Testis (tissue), 3 donors: Measurements from ENCODE around the gene PTGR2. TPM values are rescaled to one million over a fixed set of nuclear protein-coding genes. Genes with fewer than 3 reads are reported as not detected.

Source experiments
- DNase-seq: peaks from one replicate; pipeline ENCODE4 v3.0.0-alpha.2; 2019
- H3K27ac ChIP-seq, 2 donors: fragments of 200-600 bp; sonication (generic); one replicate each; pipeline ENCODE4 v1.5.1; 2019
- H3K27me3 ChIP-seq: fragments of 200-600 bp; sonication (generic); one replicate; pipeline ENCODE4 v1.5.1; 2019
- H3K36me3 ChIP-seq: fragments of 200-600 bp; sonication (generic); one replicate; pipeline ENCODE4 v1.5.1; 2017; ENCODE audit warnings: low read depth; ENCODE audit errors: missing control alignments
- H3K4me1 ChIP-seq: fragments of 200-600 bp; sonication (generic); one replicate; pipeline ENCODE4 v1.5.1; 2019
- H3K4me3 ChIP-seq, 2 donors: fragments of 200-600 bp; sonication (generic); one replicate each; pipeline ENCODE4 v1.5.1; 2017 to 2019
- H3K9me3 ChIP-seq: fragments of 200-600 bp; sonication (generic); one replicate; pipeline ENCODE4 v1.5.1; 2017
- POLR2A ChIP-seq: fragments of 450-650 bp; IDR thresholded peaks from one replicate; pipeline ENCODE4 v1.6.1; 2017; ENCODE audit warnings: antibody characterized with exemption, mild to moderate bottlenecking, moderate library complexity
- WGBS, 2 donors: methylation state at CpG; one replicate each; pipeline ENCODE4 v1.1.5; 2018; 5-methylcytosine and 5-hydroxymethylcytosine counted together
- intact Hi-C: fragments of 100-400 bp; cut with DNase I; formaldehyde crosslinking; loops from one replicate; pipeline ENCODE4 v1.15.1; 2023; ENCODE audit warnings: low total_unique reads
- polyA plus RNA-seq: library from polyadenylated mRNA; stranded (reverse); fragments of 350-450 nt; fragmentation: Illumina TruSeq; extraction: RNeasy Lipid Tissue Mini Kit (QIAGEN cat#74804); gene quantifications from one replicate; pipeline ENCODE4 v1.2.3, GENCODE V29; 2014; ENCODE audit warnings: low read depth, low replicate concordance; ENCODE audit not compliant: insufficient read depth
- total RNA-seq, 2 donors: library from RNA; depleted of rRNA; stranded (reverse); fragments of >200 nt; gene quantifications; one replicate each; pipeline ENCODE4 v1.2.3, GENCODE V29; 2016
- TF ChIP-seq, protein P1 (sequence below), 3 experiments: fragments of 450-650 bp in 2 of 3; fragments of 200-600 bp in 1 of 3; sonication (generic) in 1 of 3; IDR thresholded peaks; one replicate each; pipeline ENCODE4 v1.5.1; 2016 to 2019; ENCODE audit warnings: antibody characterized with exemption in 3 of 3, mild to moderate bottlenecking in 2 of 3, moderate library complexity in 1 of 3

PTGR2 gene
- total and polyA plus RNA-seq, 3 donors from 2014 or later = 11.8 to 19.4 (median 19.1) TPM

DNA sequence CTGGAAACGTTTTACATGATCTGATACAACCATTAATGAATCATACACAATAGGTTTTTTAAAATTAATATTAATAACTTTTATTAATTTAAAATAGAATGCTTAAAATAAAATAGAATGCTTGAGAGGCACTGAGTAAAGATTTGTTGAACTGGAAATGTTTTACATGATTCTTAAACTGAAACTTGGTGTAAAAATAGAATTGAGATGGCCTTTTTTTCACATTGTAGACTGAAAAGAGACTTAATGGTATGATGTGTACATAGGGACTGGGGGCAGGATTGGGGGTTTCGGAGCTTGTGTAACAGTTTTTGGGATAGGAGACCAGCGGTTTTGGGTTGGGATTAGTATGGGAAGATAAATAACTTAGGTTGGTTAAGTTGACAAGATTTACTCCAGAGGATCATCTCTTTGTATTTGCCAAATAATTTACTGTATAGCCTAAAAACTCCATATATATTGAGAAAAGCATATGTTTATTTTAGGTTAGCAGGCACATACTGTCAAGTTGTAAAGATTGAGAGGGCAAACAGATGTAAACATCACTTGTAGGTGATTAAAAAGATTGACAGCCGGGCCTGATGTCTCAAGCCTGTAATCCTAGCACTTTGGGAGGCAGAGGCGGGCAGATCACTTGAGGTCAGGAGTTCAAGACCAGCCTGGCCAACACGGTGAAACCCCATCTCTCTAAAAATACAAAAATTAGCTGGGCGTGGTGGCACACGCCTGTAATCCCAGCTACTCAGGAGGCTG is 33.0 kb downstream of the PTGR2 start:
- peak overlapping the region; percentile 92 to 93 for H3K27ac ChIP-seq
- no peaks in the 10 kb centered on the region for H3K9me3 ChIP-seq
- no peak overlapping the region for H3K4me3 ChIP-seq
- WGBS, 2 donors = 60 to 82% methylated on average over 8 of the region's 8 CpGs
- peaks cover 19% of the 10 kb centered on the region for H3K4me1 ChIP-seq
- intact Hi-C loops = no loop called here
- H3K27me3 ChIP-seq = no peaks in the 10 kb centered on the region
- DNase-seq = no peak
- no peak for TF ChIP-seq POLR2A
- TF ChIP-seq, protein P1, sequence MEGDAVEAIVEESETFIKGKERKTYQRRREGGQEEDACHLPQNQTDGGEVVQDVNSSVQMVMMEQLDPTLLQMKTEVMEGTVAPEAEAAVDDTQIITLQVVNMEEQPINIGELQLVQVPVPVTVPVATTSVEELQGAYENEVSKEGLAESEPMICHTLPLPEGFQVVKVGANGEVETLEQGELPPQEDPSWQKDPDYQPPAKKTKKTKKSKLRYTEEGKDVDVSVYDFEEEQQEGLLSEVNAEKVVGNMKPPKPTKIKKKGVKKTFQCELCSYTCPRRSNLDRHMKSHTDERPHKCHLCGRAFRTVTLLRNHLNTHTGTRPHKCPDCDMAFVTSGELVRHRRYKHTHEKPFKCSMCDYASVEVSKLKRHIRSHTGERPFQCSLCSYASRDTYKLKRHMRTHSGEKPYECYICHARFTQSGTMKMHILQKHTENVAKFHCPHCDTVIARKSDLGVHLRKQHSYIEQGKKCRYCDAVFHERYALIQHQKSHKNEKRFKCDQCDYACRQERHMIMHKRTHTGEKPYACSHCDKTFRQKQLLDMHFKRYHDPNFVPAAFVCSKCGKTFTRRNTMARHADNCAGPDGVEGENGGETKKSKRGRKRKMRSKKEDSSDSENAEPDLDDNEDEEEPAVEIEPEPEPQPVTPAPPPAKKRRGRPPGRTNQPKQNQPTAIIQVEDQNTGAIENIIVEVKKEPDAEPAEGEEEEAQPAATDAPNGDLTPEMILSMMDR (IDR thresholded peaks at IDR 0.05) = no peak
- no peaks in the 10 kb centered on the region for H3K36me3 ChIP-seq

DNA sequence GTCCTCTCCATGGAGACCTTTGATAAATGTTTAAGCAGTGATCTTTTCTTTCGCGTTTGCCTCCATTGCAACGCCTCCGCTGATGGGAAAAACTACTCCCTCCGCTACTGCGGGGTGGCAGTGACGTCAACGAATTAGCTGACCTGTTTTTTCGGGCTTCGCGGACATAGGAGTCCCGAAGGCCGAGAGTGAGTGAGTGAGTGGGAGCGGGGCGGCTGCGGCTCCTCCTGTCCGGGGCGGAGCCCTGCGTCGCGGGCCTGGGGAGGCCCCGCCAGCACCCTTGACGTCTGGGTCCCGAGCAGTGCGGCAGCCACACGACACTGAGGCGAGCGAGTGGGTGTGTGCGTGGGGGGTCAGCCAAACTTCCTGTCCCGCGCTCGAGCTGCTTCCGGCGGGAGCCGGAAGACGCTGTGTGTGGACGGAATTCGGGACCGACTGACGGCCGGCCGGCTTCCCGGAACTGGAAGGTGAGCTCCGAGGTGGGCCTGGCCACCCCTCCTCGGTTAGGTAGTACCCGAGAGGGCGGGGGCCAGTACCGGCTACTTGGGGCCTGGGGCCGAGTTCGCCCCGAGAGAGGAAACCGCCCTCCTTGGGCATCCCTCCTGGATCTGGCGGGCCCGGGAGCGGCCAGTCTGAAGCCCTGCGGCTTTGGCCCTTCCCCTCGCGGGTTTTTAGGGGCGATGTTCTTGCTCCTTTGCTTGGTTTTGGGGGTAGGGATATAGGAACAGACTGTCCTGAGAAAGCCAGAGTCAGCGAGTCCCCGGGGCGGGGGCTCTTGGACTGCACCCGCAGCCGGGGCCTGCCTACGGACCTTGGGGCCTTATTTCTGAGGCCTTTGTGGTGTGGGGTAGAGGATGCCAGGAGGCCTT is 35.1 kb downstream of the PTGR2 start, which contains the start of gene ZNF410:
Gene ZNF410 (plus strand): TSS at position 411 of the 869 bp plus-strand sequence. CDS start 5,317 bp downstream, outside the sequence.
- TF ChIP-seq, protein P1 (IDR thresholded peaks at IDR 0.05) = no peak
- peak; percentile 66 for TF ChIP-seq POLR2A

DNA sequence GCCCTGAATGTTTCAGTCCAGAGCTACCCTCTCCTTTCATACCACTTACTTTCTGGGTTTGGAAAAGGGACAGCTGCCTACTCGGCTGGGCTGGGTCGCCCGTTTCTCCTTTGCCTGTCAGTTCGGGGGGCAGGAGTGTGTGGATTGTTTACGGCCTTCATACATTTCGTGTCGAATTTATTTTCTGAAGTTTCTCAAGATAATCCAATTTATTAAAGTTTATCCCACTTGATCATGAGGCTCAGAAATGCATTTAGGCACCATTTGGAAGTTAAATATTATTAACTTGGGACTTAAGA is 35.6 kb downstream of the PTGR2 start:
- H3K27me3 ChIP-seq = no peaks in the 10 kb centered on the region
- no peaks in the 10 kb centered on the region for H3K9me3 ChIP-seq
- TF ChIP-seq, protein P1 (IDR thresholded peaks at IDR 0.05) = no peak
- no peak for TF ChIP-seq POLR2A
- peak overlapping the region; percentile 69 to 86 for H3K4me3 ChIP-seq
- 0% methylated on average over 7 of the region's 7 CpGs for WGBS, 2 donors
- intact Hi-C loops = no loop called here
- peaks cover 19% of the 10 kb centered on the region for H3K4me1 ChIP-seq
- H3K27ac ChIP-seq = peak overlapping the region; percentile 92 to 93
- DNase-seq = no peak
- H3K36me3 ChIP-seq = no peaks in the 10 kb centered on the region

More for the DNA sequence above, 35.1 kb downstream of the PTGR2 start, which contains the start of gene ZNF410:
- Histone ChIP-seq H3K4me1 (peaks cover 19% of the 10 kb centered on the region), H3K27ac (peak within 1 kb of the TSS; percentile 92 to 93), H3K9me3 (no peaks in the 10 kb centered on the region), H3K27me3 (no peaks in the 10 kb centered on the region), H3K36me3 (no peaks in the 10 kb centered on the region), H3K4me3 (peak within 1 kb of the TSS; percentile 69 to 86)
- WGBS, 2 donors = 1% methylated on average over 31 to 61 of the region's 65 CpGs
- peak; percentile 97 for DNase-seq
- intact Hi-C loops = no loop called here

DNA sequence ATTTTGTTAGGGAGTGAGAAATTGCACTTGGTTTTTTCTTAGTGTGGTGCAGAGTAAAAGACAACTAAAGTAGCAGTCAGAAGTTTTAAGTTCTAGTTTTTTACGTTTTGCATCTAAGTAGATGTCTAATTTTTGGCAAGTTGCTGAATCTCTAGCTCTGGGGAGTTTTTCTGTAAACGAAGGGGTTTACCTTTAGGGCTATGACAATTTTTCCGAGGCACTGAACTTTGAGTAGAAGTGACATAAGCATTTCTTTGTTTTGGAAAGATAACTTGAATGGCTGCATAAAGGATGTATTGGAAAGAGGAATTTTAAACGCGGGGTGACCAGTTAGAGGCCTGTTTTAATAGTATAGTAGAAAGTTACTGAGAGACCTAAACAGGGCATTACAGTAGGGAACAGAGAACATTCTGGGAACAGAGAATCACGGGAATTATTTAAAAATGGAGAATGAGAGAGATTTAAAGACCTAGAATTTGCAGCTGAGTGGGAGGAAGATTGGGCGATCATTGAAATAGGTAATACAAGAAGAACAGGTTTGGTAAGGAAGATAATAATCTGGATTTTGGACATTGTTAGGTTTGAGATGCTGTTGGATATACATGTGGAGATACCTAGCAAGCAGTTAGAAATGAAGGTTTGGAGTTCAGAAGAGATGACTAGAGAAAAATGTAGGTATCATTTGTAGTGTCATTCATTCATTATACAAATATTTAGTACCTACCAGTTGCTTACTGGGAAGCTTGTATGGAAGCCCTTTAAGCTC is 36.2 kb downstream of the PTGR2 start:
- H3K4me1 ChIP-seq = peaks cover 19% of the 10 kb centered on the region
- no peaks in the 10 kb centered on the region for H3K27me3 ChIP-seq
- H3K4me3 ChIP-seq = peak overlapping the region; percentile 69 to 86
- intact Hi-C loops = no loop called here
- no peaks in the 10 kb centered on the region for H3K36me3 ChIP-seq
- peak overlapping the region; percentile 92 to 93 for H3K27ac ChIP-seq
- 13 to 16% methylated on average over 7 of the region's 7 CpGs for WGBS, 2 donors
- no peak for DNase-seq
- no peaks in the 10 kb centered on the region for H3K9me3 ChIP-seq
- TF ChIP-seq POLR2A = no peak
- TF ChIP-seq, protein P1 (IDR thresholded peaks at IDR 0.05) = no peak
